Suprapubic skin (tissue), 4 donors: ENCODE measurements around the gene HMGCS2.

Experiments used
- CTCF ChIP-seq, 2 donors: fragments of 200-600 bp in 1 of 2; fragments of 450-650 bp in 1 of 2; sonication (generic) in 1 of 2; IDR thresholded peaks; one replicate each; pipeline ENCODE4 v1.5.1; 2016 to 2019; ENCODE audit warnings: antibody characterized with exemption in 2 of 2, mild to moderate bottlenecking in 1 of 2, moderate library complexity in 1 of 2
- POLR2A ChIP-seq, 2 donors: fragments of 450-650 bp; IDR thresholded peaks; one replicate each; pipeline ENCODE4 v1.6.1; 2017; ENCODE audit warnings: antibody characterized with exemption in 2 of 2, mild to moderate bottlenecking in 2 of 2, moderate library complexity in 2 of 2
- POLR2AphosphoS5 ChIP-seq, 3 donors: sonication (generic); formaldehyde crosslinking; IDR thresholded peaks; one replicate each; pipeline ENCODE4 v1.6.1; 2017; ENCODE audit warnings: antibody characterized with exemption in 3 of 3

- TF ChIP-seq POLR2A (IDR thresholded peaks at IDR 0.05) (no peak), CTCF (IDR thresholded peaks at IDR 0.05) (no peak), POLR2AphosphoS5 (IDR thresholded peaks at IDR 0.05) (no peak)
These were observed 68.4 kb downstream of the HMGCS2 start for GRCh38 chr1:119700326-119700725.
